ENCODE data around the gene NIFK.

Gene NIFK

GRCh38 chr2:121736462-121737336, at the start of gene NIFK:
Gene NIFK (minus strand): TSS chr2:121736875. CDS start chr2:121736850, 25 bp downstream.
- Histone ChIP-seq H3K36me3 (ENCODE audit: insufficient read depth) (peaks cover 4% of the 10 kb centered on the region; the same call in 1 of the 2 replicates), H3K79me2 (ENCODE audit: insufficient read depth, low read depth) (peaks cover 27% of the 10 kb centered on the region), H3K27ac (peak within 1 kb of the TSS; percentile 53), H3K27me3 (ENCODE audit: insufficient read depth, low read depth) (no peaks in the 10 kb centered on the region), H3K4me1 (ENCODE audit: low read depth, poor library complexity, severe bottlenecking) (peaks cover 6% of the 10 kb centered on the region), H2AFZ (ENCODE audit: low read depth) (peak within 1 kb of the TSS; percentile 63; the same call in 1 of the 2 replicates), H3K4me3 (IDR thresholded peaks at IDR 0.05; ENCODE audit: insufficient read depth, low read depth, low read length) (no peak within 1 kb of the TSS), H3K4me2 (peak within 1 kb of the TSS; percentile 67), H3K9ac (peak within 1 kb of the TSS; percentile 80), H4K20me1 (ENCODE audit: insufficient read depth) (no peaks in the 10 kb centered on the region)
- no peak for TF ChIP-seq CTCF (conservative IDR thresholded peaks at IDR 0.05; ENCODE audit: low read depth, low read length)

GRCh38 chr2:121783180-121783579, 46.5 kb upstream of the NIFK start:
- no peak overlapping the region for H3K27ac ChIP-seq
- H3K79me2 ChIP-seq (ENCODE audit: insufficient read depth, low read depth) = no peaks in the 10 kb centered on the region
- H3K9ac ChIP-seq = no peak overlapping the region
- H3K27me3 ChIP-seq (ENCODE audit: insufficient read depth, low read depth) = no peaks in the 10 kb centered on the region
- H4K20me1 ChIP-seq (ENCODE audit: insufficient read depth) = no peaks in the 10 kb centered on the region
- H2AFZ ChIP-seq (ENCODE audit: low read depth) = no peak overlapping the region
- TF ChIP-seq CTCF (conservative IDR thresholded peaks at IDR 0.05; ENCODE audit: low read depth, low read length) = no peak
- no peaks in the 10 kb centered on the region for H3K36me3 ChIP-seq (ENCODE audit: insufficient read depth)
- no peak overlapping the region for H3K4me2 ChIP-seq
- H3K4me3 ChIP-seq (IDR thresholded peaks at IDR 0.05; ENCODE audit: insufficient read depth, low read depth, low read length) = no peak overlapping the region
- H3K4me1 ChIP-seq (ENCODE audit: low read depth, poor library complexity, severe bottlenecking) = no peaks in the 10 kb centered on the region

- Histone ChIP-seq H3K4me1 (ENCODE audit: low read depth, poor library complexity, severe bottlenecking) (no peaks in the 10 kb centered on the region), H3K27me3 (ENCODE audit: insufficient read depth, low read depth) (no peaks in the 10 kb centered on the region), H3K79me2 (ENCODE audit: insufficient read depth, low read depth) (no peaks in the 10 kb centered on the region), H3K36me3 (ENCODE audit: insufficient read depth) (no peaks in the 10 kb centered on the region), H3K4me2 (no peak overlapping the region), H3K27ac (no peak overlapping the region), H4K20me1 (ENCODE audit: insufficient read depth) (no peaks in the 10 kb centered on the region), H2AFZ (ENCODE audit: low read depth) (no peak overlapping the region), H3K4me3 (IDR thresholded peaks at IDR 0.05; ENCODE audit: insufficient read depth, low read depth, low read length) (no peak overlapping the region), H3K9ac (no peak overlapping the region)
- TF ChIP-seq CTCF (conservative IDR thresholded peaks at IDR 0.05; ENCODE audit: low read depth, low read length) = no peak
These were observed 42.2 kb upstream of the NIFK start for GRCh38 chr2:121778741-121779487.

- no peaks in the 10 kb centered on the region for H4K20me1 ChIP-seq (ENCODE audit: insufficient read depth)
- no peaks in the 10 kb centered on the region for H3K27me3 ChIP-seq (ENCODE audit: insufficient read depth, low read depth)
- no peak overlapping the region for H3K27ac ChIP-seq
- TF ChIP-seq CTCF (conservative IDR thresholded peaks at IDR 0.05; ENCODE audit: low read depth, low read length) = no peak
- no peak overlapping the region for H3K4me3 ChIP-seq (IDR thresholded peaks at IDR 0.05; ENCODE audit: insufficient read depth, low read depth, low read length)
- H3K4me2 ChIP-seq = no peak overlapping the region
- no peaks in the 10 kb centered on the region for H3K36me3 ChIP-seq (ENCODE audit: insufficient read depth)
- H2AFZ ChIP-seq (ENCODE audit: low read depth) = no peak overlapping the region
- no peak overlapping the region for H3K9ac ChIP-seq
- no peaks in the 10 kb centered on the region for H3K4me1 ChIP-seq (ENCODE audit: low read depth, poor library complexity, severe bottlenecking)
- H3K79me2 ChIP-seq (ENCODE audit: insufficient read depth, low read depth) = no peaks in the 10 kb centered on the region
These were observed 41.0 kb upstream of the NIFK start for GRCh38 chr2:121777699-121778058.

Measured in KMS-11 (cell line).